ENCODE measurements around the gene BUB3.

Gene BUB3

DNA sequence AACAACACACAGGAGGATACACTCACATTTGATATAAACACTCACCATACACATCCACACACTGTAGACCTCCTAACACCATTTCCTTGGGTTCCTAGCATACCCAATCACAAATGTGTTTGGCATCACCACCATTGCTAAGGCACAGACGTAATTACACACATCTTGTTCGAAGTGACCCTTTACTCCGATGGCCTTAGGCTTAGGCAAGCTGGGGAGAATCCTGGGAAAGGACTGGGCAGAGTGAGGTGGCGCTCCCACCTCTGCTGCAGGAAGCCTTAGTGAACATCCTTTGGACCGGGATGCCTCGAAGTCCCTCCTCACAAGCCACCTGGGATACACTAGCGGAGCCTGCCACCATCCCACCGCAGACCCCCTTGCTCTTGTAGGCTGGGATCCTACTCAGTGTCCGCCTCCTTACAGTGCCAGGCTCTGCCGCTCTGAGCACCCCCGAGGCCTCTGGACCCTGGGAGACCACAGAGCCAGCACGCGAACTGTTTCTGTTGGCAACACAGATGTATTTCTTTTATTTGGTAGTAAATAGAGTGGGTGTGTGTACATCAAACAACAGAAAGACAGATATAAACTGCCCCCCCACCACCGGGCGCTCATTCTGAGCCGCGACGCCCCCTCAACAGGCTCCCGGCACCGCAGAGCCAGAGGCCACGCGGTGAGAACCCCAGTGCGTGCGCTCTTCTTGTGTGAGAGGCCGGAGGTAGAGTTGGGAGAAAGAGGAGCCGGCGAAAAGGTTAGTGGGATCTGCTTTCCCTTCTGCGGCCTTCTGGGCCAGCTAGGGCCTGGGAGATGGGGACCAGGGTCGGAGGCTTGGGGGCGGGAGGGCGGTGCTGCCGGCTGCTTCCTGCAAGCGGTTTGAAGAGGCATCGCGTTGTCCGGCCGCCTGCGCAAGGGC, 12.2 kb upstream of the BUB3 start:
- no peak for DNase-seq

DNA sequence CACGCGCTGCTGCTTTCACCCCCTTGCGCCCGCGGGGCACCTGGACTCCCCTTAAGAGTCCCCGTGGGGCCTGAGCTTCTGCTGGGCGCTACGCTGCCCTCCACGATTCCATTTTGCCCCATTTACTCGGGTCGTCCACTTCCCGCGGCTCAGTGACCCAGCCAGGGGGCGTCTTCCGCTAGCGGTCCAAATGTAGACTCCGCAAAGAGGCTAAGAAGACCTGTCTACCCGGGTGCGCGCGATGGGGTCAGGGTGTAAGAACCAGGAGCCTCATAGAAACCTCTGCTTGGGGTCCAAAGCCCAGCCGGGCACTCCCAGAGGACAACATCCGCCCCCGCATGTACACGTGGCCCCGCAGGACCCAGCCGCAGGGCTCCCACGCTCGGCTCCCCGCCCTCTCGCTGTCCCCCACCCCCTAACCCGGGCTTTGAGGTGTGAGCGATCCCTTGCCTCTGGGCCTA, 11.5 kb upstream of the BUB3 start:
- peak; percentile 34 to 35 for DNase-seq

DNA sequence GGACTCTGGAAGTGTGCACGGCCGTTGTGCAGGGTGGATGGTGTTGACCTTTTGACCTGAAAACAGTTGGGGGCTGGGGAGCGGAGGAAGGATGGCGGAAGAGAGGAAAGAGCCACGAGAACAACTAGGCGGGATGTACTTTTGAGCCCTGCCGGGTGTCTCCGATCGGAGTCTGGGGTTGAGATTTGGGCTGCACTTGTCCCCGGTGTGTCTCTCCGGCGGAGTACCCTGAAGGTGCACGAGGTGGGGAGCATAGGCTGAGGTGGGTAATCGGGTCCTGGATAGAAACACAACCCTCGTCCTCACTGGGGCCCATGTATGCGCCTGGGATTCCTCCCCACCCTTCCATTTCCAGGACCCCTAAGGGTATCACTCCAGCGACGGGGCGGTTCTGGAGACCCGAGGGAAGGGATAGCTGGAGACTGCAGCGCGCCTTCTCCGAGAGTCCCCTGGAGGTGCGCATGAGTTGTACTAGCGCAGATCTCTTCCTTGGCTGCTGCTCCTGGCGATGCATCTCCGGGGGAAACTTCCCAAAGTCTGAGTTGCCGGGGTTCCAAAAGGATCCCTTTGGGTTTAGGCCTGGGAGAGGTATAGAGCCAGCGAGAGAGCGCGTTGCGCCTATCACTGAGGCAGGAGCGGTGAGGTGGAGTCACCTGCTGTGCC, 10.9 kb upstream of the BUB3 start:
- peak in 1 of 2 experiments; percentile 29 for DNase-seq

DNA sequence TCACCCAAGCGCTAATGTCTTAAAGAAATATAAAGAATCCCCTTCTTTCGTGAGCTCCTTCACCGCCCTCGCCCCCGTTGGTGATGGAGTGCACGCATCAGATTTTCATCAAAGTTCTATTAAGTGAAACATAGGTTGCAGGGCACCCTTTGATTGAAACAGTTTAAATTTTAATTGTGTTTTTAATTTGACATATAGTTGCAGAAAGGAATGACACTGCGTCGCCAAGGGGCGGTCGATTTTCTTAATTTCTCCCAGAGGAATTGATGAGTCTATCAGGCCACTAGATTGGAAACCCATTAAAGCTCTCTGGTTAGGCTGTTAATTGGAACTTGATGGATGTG, 10.4 kb upstream of the BUB3 start:
- DNase-seq, result peak in 1 of 2 experiments; percentile 17

DNA sequence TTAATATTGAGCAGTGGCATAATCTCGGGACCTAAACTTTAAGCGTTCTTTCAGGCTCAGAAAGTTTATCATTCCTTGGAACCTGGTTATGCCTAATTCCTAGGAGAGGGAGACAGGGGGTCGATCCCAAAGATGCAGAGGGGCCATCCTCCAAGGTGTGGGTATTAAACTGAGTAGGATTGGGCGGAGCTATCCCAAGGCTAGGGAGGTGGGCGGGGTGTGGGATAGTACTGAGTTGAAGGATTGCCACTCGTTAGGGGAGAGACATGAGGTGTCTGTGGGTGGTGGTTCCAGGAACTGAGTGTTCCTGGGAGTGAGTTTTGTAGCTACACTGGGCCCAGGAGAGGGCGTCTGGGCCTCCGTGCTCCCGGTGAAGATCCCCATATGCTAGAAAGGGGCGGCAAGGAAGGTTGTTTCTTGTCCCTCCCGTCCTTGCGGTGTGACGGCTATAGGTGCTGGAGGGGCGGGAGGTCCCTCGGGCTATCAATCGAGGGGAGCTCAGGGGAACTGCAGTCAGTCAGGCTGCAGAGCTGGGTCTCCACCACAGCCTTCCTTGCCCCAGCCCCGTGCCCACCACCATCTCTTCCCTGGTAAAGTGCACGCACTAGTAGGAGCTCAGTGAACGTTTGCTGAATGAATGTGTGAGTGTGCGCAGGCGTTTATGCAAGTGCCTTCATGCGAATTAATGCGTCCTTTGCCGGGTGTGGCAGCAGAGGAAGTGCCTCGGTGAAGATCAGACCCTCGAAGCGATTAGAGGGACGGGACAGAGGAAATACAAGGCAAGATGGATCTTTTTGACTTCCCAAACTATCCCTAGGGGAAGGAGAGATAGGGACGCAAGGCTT, 9.3 kb upstream of the BUB3 start:
- peak; percentile 49 to 51 for DNase-seq

DNA sequence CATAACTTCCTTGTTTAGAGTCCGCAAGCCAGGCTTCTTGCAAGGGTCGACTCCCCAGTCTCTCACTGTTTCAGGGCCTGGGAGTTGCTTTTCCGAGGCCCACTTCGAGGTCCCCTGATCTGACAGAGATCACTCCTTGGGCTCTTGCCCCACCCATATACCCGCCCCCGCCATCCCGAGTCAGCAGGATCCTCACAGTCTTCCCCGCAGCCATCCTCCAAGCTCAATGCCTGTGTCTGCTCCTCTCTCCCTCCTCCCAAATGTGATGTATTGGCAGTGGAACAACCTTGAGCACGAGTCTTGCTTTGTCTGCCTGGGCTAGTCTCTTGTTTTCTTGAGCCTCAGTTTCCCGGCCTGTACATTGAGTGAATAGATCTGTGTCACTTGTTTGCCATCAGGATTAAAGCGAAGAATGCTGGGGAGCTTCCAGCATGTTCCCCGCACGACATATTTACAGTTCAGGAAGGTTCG, 8.6 kb upstream of the BUB3 start:
- DNase-seq, result peak in 1 of 2 experiments; percentile 36

DNA sequence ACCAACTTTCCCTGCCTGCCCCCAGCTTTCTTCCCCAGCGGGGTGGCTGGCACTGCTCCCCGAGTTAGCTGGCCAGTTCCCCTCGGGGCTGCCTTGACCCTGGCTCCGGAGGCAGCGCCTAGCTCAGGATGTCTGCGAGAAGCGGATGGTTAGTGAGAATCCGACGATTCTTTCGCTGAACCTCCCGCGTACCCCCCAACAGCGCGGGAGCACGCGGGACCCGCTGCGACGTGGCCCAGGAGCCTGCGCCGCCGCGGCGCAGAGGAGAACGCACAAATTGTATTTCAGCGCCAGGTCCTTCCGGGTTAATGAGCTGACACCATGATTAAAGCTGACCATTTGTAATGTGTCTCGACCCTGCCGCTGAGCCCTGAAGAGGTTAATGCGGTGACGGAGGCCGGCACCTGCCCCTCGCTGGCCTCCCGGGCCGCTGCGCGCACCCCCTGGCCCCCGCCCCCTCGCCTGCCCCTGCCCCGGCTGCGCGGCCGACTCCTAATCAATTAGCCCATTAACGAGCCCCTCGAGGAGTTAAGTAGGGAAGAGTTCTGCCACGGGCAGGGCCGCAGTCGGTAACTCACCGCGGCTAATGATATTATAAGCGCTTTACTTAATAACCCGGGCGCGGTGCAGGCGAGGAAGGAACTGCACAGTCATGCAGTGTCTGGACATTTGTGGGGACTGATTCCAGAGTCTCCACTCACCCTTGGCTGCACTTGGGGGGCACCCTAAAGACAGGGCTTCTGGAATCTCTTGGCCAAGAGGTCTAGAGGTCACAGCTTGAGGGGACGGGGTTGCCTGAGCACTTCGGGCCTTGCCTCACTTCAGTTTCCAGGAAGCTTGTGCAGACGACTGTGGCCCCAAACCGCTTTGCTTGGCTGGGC, 7.9 kb upstream of the BUB3 start:
- peak; percentile 33 to 45 for DNase-seq

DNA sequence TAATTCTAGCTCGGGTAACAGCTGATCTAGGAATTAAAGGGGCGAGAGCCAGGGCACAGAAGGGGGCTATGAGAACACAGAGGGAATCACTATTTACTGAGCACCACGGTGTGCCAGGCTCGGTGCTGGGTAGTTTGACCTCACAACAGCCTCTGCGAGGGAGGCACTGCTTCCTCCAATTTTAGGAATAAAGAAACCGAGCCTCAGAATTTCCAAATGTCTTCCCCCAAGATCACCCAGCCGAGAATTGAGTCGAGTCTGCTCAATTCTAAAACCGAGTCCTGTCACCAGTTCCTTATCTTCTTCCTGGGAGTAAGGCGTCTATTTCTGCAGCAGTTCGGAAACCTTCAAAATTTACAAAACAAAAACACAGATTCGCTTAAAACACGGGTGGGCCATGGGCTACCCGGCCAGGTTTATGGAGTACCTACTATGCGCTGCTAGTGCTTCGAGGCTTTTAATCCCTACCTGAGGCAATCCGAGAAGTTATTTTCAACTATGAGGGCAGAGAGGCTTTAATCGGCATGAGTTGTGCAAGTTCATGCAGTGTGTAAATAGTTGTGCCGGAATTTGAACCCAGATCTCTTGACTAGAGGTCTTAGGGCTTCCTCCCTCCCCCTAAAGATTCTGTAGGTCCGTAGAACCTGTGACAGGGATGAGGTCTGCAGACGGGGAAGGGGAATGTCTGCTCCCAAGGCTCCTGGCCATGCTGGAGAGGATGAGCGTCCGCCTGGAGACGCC, 7.1 kb upstream of the BUB3 start:
- no peak for DNase-seq

DNA sequence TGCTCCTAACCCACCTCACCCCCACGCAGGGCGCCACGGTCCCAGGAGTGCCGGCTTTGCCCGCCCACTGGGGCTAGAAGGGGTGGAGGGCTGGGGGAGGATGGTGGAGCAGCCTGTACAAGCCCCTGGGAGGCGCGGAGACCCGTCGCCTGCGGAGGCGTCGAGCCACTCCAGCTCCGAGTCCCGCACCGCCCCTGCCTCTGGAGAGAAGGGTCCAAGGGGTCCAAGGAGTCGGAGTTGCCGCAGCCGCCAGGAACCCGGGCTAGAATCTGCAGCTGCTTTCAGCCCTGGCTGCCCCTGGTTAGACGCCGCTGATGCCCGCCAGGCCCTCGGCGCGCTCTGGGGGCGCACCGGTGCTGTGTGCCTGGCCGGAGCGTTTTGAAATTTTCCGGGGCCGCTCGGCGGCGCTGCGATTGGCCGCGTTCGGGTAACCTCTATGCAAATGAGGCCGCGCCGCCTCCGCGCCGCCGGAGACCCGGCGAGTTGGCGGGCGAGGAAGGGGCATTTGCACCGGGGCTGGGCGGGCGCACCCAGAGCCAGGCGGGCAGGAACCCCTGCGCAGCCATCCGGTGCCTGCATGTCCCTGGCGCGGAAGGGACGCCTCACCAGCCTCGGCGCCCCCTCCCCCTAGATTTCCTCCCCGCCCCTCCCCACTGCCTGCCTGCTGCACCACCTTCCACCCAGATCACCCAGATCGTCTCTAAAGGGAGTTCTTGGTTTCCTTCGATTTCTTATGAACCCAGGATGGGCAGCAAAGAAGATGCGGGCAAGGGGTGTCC, 6.4 kb upstream of the BUB3 start, which contains the start of gene HMX2:
Gene HMX2, plus strand, starts transcription at position 502 of the 779 bp plus-strand sequence. Its CDS starts 243 bp downstream, at position 745.
- peak; percentile 65 to 75 for DNase-seq

DNA sequence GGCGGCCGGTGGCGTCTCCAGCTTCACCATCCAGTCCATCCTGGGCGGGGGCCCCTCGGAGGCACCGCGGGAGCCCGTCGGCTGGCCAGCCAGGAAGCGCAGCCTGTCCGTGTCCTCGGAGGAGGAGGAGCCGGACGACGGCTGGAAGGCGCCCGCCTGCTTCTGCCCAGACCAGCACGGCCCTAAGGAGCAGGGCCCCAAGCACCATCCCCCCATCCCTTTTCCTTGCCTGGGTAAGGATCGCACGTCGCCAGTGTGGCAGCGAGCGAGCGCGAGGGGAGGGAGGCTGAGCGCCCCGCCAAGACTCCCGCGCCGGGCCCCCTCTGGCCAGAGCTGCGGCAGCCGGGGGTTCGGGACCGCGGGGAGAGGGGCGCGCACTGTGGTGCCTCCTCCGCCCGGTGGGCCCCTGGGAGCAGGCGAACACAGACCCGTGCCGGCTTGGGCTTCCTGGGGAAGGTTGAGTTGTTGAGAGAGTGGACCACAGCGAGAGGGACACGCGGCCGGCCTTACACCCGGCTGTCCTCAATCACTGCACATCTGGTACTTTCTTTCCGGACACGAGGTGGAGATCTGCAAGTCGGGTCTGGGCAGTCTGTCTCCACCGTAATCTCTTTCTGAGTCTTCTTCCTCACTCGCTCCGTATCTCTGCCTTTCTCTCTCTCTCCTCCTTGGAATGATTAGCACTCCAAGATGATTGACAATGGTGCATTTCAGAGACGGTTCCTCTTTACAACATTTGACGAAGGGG, 5.6 kb upstream of the BUB3 start:
- peak; percentile 34 to 48 for DNase-seq

DNA sequence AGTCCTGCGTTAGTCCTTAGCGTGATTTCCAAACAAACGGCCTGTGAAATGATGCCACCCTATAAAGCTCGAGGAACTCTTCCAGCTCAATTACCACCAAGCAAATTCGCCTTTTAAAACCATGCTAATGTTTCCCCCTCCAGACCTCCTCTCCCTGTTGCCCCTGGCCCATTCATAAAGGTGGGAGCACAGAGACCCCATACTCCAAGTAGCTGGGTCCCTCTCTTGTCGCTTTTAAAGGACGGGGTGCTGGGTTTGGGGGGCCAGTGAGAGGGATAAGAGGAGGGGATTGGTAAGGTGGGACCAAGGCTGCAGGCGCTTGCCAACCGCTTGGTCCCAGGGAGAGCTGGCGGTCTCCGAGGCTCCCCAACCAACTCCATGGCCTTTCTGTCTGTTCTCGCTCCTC, 5.0 kb upstream of the BUB3 start:
- no peak for DNase-seq

DNA sequence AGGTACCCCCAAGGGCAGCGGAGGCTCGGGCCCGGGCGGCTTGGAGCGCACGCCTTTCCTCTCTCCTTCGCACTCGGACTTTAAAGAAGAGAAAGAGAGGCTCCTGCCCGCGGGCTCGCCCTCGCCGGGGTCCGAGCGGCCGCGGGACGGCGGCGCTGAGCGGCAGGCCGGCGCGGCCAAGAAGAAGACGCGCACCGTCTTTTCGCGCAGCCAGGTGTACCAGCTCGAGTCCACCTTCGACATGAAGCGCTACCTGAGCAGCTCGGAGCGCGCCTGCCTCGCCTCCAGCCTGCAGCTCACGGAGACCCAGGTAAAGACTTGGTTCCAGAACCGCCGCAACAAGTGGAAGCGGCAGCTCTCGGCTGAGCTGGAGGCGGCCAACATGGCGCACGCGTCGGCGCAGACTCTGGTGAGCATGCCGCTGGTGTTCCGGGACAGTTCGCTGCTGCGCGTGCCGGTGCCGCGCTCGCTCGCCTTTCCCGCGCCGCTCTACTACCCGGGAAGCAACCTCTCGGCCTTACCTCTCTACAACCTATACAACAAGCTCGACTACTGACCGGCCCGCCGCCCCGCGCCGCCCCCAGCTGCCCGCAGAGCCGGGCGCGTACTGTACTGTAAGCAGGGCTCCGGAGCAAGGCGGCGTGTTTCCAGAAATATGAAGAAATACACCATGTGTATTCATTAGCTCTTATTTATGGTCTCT, 4.5 kb upstream of the BUB3 start:
- peak; percentile 70 to 75 for DNase-seq

DNA sequence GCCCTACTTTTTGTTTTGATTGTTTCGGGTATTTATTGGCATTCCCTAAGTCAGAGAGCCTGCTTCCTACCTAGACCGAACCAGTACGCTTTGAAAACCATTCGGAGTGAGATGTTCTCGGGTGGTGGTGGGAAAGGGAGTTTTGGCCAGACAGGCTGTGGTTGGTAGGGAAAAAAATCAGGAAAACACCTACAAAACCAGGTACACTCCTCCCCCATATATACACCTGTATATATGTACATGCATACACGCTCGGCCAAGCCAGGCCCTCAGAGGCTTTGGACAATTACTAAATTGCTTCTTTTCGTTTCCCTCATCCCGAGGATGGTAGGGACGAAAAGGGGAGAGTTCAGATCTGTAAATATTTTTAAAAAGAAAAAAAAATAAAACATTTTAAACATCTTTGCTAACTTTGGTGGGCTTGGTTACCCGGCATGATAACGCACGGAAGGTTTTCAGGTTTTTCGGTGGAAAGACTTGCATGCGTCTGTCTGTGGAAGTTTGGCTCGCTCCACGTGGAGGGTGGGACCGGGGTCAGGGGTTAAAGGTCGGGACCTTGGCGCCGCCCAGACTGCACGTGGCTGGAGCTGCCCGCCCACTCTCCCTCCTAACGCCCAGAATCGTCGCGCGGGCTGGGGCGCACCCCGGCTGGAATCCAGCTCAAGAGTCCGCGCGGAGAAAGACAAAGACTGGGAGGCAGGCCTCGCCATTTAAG, 3.8 kb upstream of the BUB3 start:
- DNase-seq, result no peak

DNA sequence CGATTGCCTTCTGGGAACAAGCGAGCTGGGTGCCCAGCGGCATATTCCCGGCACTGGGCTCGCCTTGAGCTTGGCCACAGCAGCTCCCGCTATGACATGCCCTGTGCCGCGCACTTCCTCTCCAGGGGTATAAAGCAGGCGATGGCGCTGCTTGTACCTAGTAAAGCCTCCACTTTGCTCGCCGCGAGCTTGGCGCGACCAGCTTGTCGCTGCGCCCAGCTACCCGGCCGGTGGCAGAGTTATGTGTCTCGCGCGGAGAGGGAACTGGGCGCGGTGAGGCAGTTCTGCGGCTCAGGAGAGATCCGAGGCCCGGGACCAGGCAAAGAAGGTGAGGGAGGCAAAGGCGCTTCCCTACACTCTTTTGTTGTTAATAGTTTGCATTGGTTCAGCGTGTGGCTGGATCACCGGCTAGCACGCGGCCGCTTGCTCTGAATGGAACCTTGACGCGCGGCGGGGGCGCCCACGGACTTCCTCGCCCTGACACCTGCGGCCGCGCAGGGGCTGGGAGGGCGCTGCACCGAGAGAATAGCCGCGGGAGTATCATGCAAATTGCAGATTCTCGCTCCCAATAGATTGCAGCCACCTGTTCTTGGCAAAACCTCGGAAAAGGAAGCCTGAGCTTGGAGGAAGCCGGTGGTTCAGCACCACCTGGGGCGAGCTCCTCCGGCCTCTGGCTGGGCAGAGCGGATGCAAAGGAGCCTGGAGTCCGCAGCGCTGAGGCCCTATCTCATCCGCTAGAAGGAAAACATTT, 3.0 kb upstream of the BUB3 start:
- peak; percentile 71 for DNase-seq

DNA sequence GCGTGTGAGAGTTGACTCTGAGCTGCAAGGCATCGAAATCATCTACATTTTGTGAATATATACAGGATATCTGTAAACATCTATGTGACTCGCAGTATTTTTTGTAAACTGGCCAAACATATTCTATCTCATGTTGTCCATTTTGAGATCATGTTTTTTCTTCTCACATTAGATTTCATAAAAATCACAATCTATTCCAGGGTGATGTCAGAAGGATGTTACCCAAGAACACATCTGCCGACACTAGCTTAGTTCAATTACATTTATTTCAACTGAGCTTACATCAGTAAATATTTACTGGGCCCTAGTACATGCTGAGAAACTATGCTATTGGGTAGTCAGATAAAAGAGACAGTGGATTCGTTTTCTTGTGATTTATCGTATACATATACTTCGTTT, 2.5 kb upstream of the BUB3 start:
- no peak for DNase-seq

DNA sequence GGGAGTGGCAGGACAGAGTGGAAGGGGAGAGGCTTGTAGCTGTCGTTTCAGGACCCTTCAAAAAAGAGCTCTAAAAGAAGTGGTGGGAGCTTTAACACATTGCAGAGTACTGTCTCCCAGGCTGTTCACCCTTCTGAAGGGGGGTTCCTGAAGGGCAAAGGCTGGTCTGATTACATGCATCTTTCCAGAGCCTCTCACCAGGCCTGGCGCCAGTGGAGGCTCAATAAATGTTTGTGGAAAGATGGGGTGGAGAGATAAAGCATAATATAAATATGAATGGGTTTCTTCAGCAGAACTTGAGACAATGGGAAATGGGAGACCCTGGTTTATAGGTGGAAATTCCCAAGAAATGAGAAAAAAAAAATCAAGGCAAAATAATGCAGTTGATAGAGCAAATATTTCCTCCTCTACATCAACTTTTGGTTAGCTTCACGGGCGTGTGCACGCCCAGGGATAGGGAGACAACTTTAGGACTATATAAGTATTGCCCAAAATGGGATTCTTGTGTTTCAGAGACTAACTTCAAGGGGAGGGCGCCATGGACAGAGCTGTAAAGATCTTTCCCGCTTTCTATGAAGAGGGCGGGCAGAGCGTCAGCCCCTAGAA, 613 bp upstream of the BUB3 start:
- no peak for DNase-seq
